GM19035 (cell line): ENCODE data around the gene VEZF1.

Source experiments
- ATAC-seq: cut with Tn5 transposase; IDR thresholded peaks from one replicate; pipeline ENCODE4 v1.9.1; 2021; ENCODE audit not compliant: unreplicated experiment

The VEZF1 gene

DNA sequence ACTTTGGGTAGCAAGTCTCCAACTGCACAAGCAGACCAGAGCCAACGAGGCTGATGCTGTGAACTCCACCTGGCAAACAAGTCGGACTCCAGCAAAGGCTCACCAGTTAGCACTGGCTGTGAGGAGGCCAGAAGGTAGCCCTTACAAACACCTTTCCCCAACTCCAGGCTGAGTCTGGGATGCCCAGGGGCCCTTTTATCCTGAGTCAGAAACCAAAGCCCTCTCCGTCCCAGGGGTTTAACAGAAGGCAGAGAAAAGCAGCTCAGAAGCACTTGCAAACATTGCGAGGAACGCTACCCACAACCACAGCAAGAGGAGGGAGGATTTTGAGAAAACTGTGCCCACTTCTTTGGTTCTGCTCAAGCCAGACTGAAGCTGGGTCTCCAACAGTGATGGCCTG, 57.8 kb downstream of the VEZF1 start:
- no peak for ATAC-seq

DNA sequence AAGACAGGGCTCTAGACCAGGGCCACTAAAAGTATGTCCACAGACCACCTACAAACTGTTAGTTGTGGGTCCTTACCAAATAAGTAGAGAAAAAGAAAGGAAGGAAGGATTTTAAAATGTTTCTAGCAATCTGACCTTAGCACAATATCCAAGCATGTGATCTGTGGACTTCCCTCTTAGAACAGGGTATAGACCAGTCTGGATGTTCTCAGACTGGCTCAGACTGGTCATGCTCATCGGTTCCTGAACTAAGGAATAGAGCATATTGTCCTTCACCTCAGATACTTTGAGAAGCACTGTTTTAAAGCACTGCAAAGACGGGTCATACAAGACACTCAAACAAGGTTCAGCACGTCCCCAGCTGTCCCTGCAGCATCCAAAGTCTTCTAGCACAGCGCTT, 58.7 kb downstream of the VEZF1 start:
- ATAC-seq = no peak

DNA sequence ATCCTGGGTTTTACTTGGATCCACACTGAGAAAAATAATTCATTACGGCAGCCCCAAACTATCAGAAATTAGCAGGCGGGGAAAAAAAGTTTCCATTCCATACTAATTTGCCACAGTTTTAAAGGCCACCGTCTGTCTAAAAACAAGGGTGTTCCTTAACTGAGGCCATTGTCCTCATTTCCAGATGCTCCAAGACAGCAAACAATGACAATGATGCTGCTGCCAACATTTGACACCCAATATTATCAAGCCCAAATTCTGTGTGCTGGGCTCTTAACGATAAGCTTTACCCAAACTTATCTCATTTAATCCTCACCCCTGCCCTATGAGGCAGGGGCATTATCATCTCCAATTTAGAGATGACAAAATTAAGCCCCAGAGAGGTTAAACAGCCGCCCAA, 59.1 kb downstream of the VEZF1 start:
- no peak for ATAC-seq

DNA sequence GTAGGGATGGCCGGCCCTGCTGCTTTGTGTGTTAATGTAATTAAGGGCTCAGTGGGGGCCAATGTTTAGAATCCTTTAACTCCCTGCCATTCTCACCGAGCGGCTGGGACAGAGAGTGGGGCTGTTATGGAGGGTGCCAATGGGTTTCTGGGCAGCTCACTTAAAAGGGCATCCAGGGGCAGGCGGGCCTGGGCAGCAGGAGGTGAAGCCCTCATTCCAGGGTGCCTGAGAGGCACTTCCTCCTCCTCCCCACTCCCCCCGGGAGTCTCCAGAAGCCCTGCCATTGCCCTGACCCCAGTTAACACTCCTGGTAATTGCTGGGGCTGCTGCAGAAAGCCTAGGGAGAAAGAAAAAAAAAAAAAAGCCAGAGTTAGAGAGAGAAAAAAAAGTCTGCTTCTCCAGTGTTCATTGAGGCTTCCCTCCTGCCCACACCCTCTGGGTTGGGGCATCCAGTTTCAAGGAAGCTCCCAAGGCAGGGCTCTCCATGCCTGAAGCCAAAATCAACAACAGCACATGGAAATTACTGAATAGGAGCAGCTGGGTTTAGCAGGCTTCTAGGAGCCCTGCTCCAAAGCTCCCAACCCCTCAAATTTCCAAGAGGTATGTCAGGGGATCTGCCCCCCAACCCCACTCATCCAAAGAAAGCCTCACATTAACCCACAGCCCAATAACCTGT, 60.9 kb downstream of the VEZF1 start:
- ATAC-seq = no peak

DNA sequence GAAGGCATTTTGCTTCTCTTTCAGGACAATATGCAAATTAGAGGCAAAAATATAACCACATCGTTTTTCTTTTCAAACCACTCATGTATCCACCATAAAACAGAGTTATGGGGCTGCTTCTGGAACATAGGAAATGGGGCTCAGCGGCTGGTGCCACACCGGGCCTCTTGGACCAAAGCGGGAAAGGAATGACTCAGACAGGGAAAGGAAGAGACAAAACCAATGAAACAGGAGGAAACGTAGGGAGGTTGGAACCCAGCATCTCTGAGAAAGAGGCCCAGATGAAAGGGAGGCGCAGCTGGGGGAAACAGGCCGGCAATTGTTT, 61.4 kb downstream of the VEZF1 start:
- ATAC-seq = no peak

DNA sequence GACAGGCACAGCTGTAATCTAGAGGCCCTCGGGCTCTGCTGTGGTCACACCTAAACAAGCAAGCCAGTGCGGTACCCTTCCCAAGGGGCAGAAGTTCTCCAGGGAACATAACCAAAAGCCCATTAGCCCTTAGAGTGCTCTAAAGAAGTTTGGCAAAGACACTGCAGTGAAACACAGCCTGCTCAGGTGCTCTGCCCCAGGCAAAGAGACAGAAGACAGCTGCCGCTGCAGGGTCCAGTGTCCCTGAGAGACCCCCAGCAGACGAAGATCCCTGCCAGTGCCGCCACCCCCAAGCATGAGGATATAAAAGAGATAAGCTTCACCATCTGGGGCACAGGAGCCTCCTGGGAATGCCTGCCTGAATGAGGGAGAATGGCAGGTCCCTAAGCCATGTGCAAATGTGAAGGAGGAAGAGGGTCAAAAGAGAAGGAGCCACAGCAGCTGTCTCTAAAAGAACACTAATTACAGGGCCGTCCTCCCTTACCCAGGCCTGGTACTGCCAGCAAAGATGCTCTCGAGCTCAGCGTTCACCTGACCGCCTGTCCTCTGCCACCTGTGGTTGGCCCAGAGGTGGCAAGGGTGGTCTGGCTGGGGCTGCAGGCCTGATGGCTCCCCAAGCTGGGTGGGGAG, 62.6 kb downstream of the VEZF1 start:
- ATAC-seq = no peak

DNA sequence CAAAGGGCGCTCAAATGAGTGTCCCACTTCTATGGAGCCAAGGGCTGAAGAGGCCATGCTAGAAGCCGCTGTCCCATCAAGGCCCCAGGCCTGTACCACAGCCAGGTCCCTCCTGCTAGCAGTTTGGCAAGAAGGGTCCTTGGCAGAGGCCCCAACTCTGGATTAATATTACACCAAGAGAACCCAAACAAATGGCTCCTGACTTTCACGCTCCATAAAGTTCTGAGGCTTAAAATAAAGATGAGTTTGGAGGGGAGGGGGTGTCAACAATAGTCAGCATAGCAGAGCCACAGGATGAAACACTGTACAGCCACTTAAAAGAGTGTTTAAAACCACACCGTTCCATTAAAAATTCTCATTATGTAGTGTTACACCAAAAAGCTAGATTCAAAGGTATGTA, 63.4 kb downstream of the VEZF1 start:
- ATAC-seq = no peak
